MM.1S (cell line): Measurements from ENCODE around the gene FATE1.

ENCODE experiments used
- EZH2 ChIP-seq: fragments of 300-600 bp; sonication (generic); optimal IDR thresholded peaks from 2 replicates; pipeline ENCODE3; 2017; ENCODE audit warnings: low read depth, mild to moderate bottlenecking, antibody characterized with exemption, low read length, mixed read lengths
- EZH2phosphoT487 ChIP-seq: fragments of 300-600 bp; sonication (generic); IDR thresholded peaks from 2 replicates; pipeline ENCODE4 v1.6.1; 2018; ENCODE audit warnings: antibody characterized with exemption, low read length
- TF ChIP-seq, protein P1 (sequence below): fragments of 300-600 bp; sonication (generic); IDR thresholded peaks from 2 replicates; pipeline ENCODE4 v1.5.1; 2016; ENCODE audit warnings: antibody characterized with exemption, low read length, mixed read lengths

DNA sequence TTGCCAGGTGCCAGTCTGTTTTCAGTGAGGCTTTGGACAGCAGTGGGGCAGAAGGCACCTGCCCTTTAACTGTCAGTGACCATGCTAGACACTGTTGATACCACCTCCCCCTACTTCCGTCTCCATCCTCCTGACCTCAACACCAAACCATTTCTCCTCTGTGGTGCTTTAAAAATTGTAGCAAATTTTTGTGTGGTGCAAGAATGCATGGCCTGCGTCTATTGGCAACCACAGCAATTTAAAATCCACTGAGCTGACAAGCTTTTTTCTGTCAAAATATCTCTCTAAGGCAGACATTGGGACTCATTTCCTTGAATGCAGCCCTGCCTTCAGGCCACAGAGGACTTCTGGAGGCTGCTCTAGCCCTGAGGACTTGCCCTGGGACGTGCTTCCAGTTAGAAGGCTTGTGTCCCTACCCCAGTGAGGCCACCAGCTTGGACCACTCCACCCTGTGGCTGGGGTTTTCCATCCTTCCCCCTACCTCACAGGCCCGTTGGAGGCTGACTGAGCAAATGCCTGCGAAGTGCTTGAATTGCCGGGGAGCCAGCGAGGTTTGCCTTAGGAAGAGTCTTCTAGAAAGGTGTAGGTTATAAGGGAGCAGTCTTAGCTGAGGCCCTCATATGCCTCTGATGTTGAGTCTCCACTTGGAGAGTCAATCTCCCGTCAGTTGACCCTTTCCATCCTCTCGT is 13.7 kb upstream of the FATE1 start:
- TF ChIP-seq, protein P1, sequence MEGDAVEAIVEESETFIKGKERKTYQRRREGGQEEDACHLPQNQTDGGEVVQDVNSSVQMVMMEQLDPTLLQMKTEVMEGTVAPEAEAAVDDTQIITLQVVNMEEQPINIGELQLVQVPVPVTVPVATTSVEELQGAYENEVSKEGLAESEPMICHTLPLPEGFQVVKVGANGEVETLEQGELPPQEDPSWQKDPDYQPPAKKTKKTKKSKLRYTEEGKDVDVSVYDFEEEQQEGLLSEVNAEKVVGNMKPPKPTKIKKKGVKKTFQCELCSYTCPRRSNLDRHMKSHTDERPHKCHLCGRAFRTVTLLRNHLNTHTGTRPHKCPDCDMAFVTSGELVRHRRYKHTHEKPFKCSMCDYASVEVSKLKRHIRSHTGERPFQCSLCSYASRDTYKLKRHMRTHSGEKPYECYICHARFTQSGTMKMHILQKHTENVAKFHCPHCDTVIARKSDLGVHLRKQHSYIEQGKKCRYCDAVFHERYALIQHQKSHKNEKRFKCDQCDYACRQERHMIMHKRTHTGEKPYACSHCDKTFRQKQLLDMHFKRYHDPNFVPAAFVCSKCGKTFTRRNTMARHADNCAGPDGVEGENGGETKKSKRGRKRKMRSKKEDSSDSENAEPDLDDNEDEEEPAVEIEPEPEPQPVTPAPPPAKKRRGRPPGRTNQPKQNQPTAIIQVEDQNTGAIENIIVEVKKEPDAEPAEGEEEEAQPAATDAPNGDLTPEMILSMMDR, result no peak
- TF ChIP-seq EZH2, result no peak
- TF ChIP-seq EZH2phosphoT487, result no peak
